ENCODE results near the gene MBOAT2.
A peak's percentile ranks its signal among the peaks of the same experiment; 100 is the strongest.

The MBOAT2 gene

DNA sequence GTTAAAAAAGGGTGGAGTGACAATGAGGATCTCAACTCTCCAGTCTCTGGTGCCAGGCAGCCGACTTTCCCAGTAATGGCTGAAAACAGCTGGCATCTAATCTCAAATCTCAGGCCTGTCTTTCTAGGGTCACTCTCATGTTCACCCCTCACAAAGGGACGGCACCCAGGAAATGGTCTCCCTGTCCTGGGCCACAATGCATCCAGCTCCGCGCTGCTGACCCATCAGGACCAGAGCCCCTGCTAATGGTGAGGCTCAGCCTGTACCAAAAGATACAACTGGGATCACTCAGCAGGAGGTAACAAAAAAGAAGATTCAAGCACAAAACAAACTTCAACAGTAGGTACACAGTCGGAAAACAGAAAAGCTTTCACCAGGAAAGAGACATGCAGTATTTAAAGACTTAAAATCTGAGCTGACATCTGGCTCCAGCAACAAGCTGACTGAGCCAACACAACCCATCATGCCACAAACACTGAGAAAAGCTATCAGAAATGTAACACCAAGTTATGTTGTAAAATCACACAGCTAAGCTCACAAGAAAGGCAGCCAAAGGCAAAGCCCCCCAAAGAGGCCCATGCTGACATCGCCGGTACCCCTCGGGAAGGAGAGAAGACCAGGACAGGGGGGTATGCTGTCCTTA is 152.5 kb downstream of the MBOAT2 start:
- no peak for DNase-seq

GRCh38 chr2:8849327-8849726 is 154.2 kb downstream of the MBOAT2 start:
- no peak for DNase-seq

DNA sequence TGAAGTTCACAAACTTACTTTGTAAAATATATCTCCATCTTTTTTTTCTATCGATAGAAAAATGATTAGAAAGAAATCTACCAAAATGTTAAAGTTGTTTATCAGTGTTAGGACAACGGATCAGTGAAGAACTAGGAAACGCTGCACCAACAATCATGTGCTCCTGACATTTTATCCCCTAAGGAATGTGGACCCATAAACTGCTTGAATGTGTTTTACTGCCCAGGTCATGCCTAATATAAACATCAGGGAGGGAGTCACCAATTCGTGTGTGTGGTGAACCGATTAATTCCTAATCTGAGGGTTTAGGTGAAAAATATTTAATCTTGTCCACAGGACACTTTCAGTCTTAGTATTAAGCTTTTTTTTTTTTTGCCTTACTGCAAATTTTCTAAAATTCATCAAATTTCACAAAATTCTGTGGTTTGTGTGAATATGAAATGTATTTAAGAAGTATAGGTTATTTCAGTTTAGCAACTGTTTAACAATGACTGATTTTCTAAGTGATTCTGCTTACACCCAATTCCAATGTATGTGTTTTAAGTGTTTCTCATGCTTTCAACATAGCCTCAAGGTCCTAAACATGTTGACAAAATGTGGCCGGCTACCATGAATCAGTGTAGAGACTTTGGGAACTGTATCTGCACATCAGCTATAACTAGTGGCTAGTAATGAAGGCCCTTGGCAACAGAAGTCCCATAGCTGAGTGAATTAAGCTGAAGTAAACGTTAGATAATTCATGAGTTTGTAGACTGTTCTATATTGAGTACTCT is 155.0 kb downstream of the MBOAT2 start:
- DNase-seq = no peak

- DNase-seq = no peak
Measured at GRCh38 chr2:8847400-8847799, 156.1 kb downstream of the MBOAT2 start.

DNA sequence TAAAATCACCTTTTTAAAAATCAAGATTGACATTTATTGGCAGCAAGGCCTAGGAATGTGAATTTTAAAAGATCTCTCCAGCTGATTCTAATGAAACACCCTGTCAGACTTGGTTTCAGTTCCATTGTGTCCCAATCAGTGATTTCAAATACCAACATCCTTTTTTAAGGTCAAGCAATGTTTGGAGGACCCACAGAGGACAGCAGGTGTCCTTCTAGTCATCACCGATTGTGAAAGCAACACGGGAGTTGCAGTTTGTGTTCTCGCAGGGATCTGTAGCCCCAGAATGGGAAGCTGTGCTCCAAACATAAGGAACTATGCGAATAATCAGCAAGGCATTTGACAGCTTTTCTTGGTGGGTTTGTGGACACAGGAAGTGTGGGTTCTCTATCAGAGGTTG is 161.6 kb downstream of the MBOAT2 start:
- peak; percentile 50 to 70 for DNase-seq

- no peak for DNase-seq
Measured at GRCh38 chr2:8840475-8841091, 162.9 kb downstream of the MBOAT2 start.

- DNase-seq = no peak
Measured at GRCh38 chr2:8839189-8839965, 164.1 kb downstream of the MBOAT2 start.

DNA sequence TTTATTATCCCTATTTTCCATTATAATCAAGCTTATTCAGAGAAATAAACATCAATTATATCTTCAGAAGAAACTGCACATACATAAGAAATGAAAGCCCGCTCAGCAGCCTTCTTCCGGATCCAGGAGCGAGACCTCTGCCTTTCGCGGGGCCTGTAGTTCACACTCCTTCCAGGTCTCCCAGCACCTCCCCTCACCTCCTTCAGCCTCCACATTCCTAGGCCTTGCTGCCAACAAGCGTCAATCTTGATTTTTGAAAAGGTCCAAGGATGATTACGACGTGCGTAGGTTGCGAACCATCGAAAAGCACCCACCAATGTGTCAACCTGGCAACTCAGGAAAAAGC is 165.7 kb downstream of the MBOAT2 start:
- no peak for DNase-seq

DNA sequence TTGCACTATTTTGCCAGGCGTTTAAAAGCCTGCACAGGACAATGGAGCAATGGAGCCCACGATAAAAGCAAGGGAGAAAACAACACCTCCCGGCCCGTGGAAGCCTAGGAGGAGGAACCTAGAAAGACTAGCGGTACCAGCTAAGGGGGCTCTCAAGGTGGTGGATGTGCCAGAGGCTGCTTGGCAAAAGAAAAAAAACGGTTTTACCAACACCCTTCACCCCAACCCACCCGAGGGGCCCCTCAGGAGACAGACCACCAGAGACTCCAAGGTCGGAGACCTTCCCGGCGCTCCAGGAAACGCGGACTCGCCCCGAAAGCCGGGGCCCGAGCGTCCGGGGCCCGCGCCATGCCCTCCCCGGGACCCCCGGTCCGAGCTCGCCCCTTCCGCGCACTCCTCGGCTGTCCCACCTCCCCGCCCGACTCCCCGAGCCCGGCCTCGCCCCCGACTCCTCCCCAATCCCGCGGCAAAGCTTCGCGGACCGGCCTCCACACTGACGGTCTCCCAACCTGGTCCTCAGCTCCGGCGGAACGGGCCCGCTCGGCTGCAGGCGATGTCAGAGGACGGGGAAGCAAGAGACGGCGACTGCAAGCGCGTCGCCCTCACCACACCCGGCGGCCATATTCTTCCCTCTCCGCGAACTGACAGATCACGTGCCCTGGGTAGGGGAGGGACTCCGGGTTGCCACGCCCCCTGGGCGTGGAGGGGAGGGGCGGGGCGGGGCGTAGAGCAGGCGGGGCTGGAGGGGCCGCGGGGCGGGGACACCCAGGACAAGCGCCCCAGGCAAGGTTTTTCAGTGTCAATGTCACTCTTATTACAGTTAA is 166.3 kb downstream of the MBOAT2 start, which contains the start of gene KIDINS220:
Gene KIDINS220, minus strand, starts transcription at position 643 of the 824 bp plus-strand sequence. CDS start 10,520 bp downstream, outside the sequence.
- DNase-seq = peak; percentile 76 to 91

DNA sequence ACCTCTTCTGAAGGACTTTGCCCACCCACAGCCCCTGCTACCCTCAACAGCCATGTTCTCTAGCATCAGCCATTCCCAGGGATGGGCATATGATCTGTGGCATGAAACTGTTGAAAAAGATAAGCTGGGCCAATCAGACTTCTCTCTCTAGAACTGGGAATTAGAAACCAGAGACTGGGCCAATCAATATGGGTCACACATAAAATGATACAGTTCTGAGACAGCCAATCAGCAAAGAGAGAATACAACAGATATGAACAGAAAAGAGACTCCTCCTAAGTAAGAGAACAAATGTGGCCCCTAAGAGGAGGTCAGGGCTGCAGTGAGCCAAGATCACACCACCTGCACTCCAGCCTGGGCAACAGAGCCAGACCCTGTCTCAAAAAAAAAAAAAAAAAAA is 168.2 kb downstream of the MBOAT2 start:
- DNase-seq = no peak

DNA sequence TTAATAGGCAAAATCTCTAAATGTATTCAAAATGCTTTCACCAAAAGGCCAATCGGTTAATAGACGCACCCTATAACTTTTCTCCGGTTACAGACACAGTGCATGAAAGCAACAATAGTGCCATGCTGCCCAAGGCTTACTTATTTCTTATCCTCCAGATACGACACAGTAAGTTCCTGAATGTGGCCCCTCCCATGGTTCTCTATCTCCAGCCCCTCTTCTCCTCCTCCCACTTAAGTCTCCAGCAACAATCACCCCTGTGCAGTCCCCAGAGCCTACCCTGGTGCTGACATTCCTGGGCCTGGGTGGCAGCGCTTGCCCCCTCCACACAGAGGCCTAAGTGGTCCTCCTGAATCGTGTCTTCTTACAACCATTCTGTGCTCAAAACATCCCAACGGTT is 169.6 kb downstream of the MBOAT2 start:
- DNase-seq = no peak

DNA sequence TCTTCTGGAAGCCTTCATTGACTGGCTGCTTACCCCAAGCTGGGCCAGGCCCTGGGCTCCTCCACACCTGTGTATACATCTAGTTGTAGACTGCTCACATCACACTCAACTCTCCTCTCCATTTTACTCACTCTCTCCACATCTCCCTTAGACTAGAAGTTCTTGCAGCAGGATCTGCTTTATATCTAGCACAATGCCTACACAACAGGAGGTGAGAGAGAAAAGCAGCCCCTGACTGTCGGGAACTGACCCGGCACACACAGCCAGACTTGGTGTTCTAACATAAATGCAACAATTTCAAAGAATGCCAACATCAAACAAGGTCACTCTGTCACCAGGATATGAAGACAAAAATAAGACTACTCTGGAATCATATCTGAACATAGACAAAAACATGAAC is 172.0 kb downstream of the MBOAT2 start:
- DNase-seq = no peak

GRCh38 chr2:8827729-8828128 is 175.8 kb downstream of the MBOAT2 start:
- DNase-seq = no peak

DNA sequence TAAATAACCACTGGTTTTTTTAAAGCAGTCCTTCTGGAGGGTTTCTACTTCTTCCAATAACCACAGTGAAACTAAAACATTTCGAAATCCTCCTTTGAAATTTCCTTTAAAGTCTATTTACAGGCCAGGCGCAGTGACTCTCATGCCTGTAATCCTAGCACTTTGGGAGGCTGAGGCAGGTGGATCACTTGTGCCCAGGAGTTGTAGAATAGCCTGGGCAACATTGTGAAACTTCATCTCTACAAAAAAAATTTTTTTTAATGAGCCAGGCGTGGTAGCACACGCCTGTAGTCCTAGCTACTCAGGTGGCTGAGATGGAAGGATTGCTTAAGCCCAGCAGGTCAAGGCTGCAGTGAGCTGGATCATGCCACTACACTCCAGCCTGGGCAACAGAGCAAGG is 181.3 kb downstream of the MBOAT2 start:
- DNase-seq = peak; percentile 52

DNA sequence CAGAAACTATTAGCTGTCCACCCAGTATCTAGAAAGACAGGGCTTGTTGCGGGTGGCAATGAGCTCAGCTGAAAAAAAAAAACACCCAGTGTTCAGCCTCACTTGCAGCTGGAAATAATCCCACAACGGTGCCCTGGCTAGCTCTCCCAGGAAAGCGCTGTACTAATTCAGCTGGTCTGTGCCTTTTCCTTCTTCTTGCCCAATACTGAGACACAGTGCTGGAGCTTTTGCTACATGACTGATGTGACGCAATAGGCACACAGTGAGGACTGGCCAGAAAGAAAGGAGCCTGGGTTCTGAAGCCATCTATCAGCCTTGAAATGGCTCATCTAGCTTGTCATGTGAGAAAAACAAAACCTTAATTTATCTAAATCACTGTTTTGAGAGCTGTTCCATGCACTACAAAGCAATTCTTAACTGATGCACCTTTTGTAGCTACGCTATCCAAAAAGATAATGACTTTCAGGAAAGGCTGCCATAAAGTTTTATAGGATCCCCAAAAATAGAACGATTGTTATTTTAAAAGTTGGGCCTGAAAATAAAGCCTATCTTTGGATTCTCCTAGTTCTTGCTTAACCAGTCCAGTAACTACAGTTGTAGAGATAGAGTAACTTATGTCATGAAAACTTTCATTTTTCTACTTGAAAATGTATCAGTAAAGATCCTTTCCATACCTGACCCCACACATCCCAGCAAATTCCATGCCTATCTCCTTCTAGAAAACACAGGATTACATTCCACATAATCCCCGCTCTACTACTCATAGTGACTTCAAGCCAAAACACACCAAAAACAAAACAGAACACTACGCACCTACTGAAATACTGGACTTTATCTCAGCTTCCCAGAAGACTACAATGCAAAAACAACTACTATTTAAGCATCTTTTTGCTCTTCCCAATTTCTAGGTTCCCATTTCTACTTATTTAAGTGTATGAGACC is 181.9 kb downstream of the MBOAT2 start:
- peak; percentile 46 to 48 for DNase-seq

DNA sequence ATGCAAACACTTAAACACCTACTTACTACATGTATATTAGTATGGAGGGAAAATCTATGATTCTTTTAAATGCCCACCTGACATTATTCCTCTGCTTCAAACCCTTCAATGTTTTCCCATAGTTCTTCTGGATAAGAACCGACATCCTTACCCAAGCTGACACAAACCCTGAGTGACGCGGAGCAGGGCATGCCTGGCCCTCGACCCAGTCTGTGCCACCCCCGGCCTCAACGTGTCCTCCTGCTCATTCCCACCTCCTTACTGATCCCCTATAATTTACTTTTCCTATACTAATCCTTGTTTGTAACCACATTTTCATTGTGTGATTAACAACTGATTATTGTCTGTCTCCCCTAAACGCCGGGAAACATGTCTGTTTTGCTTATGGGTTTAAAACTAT is 183.5 kb downstream of the MBOAT2 start:
- DNase-seq = no peak

DNA sequence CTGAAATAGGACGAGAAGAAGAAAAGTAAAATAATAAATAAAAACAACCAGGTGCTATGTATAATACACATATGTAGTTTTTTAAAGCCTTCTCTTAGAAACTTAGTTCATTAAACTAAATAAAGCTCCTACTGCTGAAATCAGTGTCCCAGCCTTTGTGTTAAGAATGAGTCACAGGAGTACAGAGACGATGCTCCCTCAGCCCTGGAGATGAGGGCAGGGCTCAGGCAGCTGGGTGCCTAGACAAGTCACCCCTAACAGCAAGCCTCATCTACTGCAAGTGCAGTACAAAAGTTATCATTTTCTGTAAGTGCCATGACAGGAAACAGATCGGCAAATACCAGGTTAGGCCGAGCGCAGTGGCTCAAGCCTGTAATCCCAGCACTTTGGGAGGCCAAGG is 184.3 kb downstream of the MBOAT2 start:
- no peak for DNase-seq

- no peak for DNase-seq
Measured at GRCh38 chr2:8817221-8817620, 186.3 kb downstream of the MBOAT2 start.

- no peak for DNase-seq
Measured at GRCh38 chr2:8806885-8807704, 196.4 kb downstream of the MBOAT2 start.
